SJSA1 (cell line): ENCODE results near the gene DEXI. TPM values are rescaled to one million over a fixed set of nuclear protein-coding genes. Genes with fewer than 3 reads are reported as not detected.

ENCODE experiments used
- DNase-seq, 2 experiments: peaks; one replicate each; pipeline ENCODE4 v3.0.0-alpha.2; 2015 to 2020; ENCODE audit warnings: low spot score in 2 of 2, low read depth in 1 of 2
- H3K27ac ChIP-seq: fragments of 250-450 bp; sonication (Bioruptor Pico); 2 replicates; pipeline ENCODE4 v1.5.1; 2020; ENCODE audit warnings: mild to moderate bottlenecking, moderate library complexity
- H3K27me3 ChIP-seq: fragments of 250-450 bp; sonication (Bioruptor Pico); replicated peaks from 2 replicates; pipeline ENCODE4 v1.5.1; 2020; ENCODE audit warnings: mild to moderate bottlenecking, moderate library complexity
- H3K36me3 ChIP-seq: fragments of 250-450 bp; sonication (Bioruptor Pico); 2 replicates; pipeline ENCODE4 v1.5.1; 2020; ENCODE audit warnings: mild to moderate bottlenecking
- H3K4me1 ChIP-seq: fragments of 250-450 bp; sonication (Bioruptor Pico); replicated peaks from 2 replicates; pipeline ENCODE4 v1.6.1; 2021; ENCODE audit warnings: mild to moderate bottlenecking
- H3K4me3 ChIP-seq: fragments of 250-450 bp; sonication (Bioruptor Pico); 2 replicates; pipeline ENCODE4 v1.5.1; 2020; ENCODE audit warnings: mild to moderate bottlenecking
- H3K9me3 ChIP-seq: fragments of 250-450 bp; sonication (Bioruptor Pico); replicated peaks from 2 replicates; pipeline ENCODE4 v1.5.1; 2020; ENCODE audit warnings: mild to moderate bottlenecking
- total RNA-seq: library from RNA; depleted of rRNA; stranded (reverse); fragments of >200 nt; shearing (Covaris generic); gene quantifications from 2 replicates; pipeline ENCODE4 v1.2.3, GENCODE V29; 2014

The DEXI gene
- total RNA-seq, 1 experiment from 2014 or later = 43.5 TPM

DNA sequence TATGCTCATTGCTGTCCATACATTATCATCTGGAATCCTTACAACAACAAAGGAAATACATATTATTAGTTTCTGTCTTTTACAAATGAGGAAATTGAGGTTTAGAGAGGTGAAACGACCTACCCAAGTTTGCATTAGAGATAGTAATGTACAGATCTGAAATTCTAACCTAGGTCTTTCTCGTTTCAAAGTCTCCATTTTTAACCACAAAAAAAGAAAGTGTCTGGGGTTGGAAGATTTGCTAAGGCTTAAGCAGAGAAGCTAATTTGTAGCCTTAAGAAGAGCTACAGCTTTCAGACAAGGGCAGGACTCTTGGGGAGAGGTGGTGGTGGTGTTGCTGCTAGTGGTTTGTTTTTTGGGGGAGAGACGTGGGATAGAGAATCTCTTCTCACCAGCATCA lies 46.1 kb downstream of the DEXI start:
- Histone ChIP-seq H3K9me3 (no peaks in the 10 kb centered on the region), H3K27me3 (peaks cover 3% of the 10 kb centered on the region), H3K27ac (no peak overlapping the region), H3K36me3 (no peaks in the 10 kb centered on the region), H3K4me1 (no peaks in the 10 kb centered on the region), H3K4me3 (no peak overlapping the region)
- no peak for DNase-seq

DNA sequence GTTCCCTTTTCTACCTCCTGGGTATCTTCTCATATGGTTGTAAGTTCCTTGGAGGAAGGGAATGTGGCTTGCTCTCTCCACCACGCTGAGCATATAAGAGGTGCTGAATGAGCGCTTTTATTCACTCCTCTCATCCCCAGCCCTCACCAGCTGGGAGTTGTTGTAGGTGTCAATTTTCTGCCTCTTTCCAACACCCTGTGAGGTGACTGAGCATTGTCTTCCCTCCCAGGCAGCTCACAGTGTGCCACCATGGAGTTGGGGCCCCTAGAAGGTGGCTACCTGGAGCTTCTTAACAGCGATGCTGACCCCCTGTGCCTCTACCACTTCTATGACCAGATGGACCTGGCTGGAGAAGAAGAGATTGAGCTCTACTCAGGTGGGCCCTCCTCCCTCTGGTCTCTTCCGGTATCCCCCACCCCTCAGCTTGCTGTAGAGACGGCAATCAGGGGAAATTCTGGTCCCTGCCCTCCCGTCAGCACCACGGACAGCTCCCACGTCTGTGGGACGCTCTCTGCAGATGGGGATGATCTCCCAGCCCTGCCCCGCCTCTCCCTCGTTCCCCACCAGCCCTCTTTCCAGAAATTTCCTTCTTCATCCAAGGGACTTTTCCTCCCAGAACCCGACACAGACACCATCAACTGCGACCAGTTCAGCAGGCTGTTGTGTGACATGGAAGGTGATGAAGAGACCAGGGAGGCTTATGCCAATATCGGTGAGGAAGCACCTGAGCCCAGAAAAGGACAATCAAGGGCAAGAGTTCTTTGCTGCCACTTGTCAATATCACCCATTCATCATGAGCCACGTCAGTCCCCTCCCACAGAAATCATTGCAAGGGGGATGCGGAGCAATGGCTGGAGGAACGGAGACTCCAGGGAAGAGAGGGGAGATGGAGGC lies 47.0 kb downstream of the DEXI start:
- Histone ChIP-seq H3K36me3 (no peaks in the 10 kb centered on the region), H3K4me1 (no peaks in the 10 kb centered on the region), H3K9me3 (no peaks in the 10 kb centered on the region), H3K4me3 (no peak overlapping the region), H3K27ac (no peak overlapping the region), H3K27me3 (peaks cover 3% of the 10 kb centered on the region; the same call in 1 of the 2 replicates)
- no peak for DNase-seq

DNA sequence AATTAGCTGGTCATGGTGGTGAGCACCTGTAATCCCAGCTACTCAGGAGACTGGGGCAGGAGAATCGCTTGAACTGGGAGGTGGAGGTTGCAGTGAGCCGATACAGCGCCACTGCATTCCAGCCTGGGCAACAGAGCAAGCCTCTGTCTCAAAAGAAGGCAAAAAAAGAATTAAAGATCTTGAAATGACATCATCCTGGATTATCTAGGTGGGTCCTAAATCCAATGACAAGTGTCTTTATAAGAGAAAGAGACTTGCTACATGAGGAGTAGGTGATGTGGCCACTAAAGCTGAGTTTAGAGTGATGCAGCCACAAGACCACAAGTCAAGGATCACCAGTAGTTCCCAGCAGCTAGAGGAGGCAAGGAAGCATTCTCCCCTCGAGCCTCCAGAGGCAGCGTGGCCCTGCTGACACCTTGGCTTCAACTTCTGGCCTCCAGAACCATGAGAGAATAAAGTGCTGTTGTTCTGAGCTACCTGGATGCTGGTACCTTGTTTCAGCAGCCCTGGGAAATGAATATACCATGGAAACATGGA lies 49.4 kb downstream of the DEXI start:
- Histone ChIP-seq H3K36me3 (no peaks in the 10 kb centered on the region), H3K4me3 (no peak overlapping the region), H3K27me3 (peaks cover 8% of the 10 kb centered on the region; the same call in 1 of the 2 replicates), H3K9me3 (no peaks in the 10 kb centered on the region), H3K4me1 (no peaks in the 10 kb centered on the region), H3K27ac (no peak overlapping the region)
- DNase-seq = no peak

DNA sequence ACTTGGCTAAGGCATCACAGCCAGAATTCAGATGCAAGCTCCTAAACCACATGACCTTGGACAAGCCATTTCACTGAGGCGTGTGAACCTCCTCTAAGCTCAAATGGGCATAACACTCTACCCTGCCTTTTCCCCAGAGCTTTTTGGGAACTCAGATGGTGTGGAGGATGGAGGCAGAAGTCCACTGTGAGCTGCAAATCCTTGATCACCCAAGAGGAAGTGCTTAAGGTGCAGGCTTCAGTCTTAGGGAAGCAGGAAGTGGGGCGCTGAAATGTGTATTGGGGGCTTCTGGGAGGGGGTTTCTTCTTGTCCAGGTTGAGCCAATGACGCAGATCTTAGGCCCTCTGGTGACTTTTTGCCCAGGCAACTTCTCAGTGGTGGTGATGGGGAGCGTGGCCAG lies 52.4 kb downstream of the DEXI start:
- H3K27me3 ChIP-seq = peaks cover 8% of the 10 kb centered on the region; the same call in 1 of the 2 replicates
- DNase-seq = no peak
- H3K9me3 ChIP-seq = no peaks in the 10 kb centered on the region
- no peaks in the 10 kb centered on the region for H3K36me3 ChIP-seq
- no peaks in the 10 kb centered on the region for H3K4me1 ChIP-seq
- H3K4me3 ChIP-seq = no peak overlapping the region
- no peak overlapping the region for H3K27ac ChIP-seq

DNA sequence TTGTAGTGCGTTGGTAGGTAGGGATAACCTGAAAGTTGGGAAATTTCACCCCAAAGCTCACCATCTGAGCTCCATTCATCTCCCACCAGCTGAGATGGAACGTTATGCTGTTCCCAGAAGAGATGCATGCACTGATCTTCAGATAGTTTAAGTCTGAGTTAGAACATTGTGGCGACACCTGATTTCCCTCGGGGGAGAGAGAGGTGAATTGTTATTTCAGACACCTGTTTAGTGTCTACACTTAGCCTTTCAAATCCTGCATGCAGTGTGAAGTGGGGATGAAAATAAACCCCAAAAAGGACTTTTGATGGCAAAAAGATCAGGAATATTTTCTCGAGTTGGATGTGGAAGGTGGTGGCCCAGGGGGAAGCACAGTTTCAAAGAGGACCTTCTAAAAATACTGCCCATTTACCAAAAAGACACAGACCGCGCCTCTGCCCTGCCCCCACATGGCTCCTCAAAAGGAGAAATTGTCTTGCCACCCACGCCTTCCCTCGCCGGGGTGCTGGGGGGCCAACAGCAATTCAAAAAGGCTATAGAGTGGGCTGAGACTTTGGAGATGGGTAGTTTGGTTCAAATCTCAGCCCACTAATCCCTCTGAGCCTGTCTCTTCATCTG lies 53.8 kb downstream of the DEXI start:
- Histone ChIP-seq H3K27me3 (peaks cover 5% of the 10 kb centered on the region; the same call in 1 of the 2 replicates), H3K4me1 (no peaks in the 10 kb centered on the region), H3K36me3 (no peaks in the 10 kb centered on the region), H3K4me3 (no peak overlapping the region), H3K27ac (no peak overlapping the region), H3K9me3 (no peaks in the 10 kb centered on the region)
- no peak for DNase-seq

DNA sequence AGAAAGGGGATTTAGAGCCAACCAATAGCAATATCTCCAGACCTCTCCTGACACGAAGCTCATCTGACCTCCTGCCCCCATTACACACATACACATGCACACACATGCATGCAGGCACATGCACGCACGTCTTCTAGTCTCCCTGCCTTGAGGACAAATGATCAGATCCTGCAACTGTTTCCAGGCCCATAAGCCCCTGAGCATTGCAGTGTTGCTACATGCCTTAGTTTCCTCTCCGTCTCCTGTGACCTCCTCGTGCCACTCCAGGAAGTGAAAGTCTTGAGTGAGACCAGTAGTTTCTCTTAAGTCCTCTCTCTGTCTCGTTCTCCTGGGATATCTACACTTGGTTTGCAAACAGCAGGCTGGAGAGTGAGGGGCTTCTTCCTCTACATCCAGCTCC lies 57.0 kb downstream of the DEXI start:
- Histone ChIP-seq H3K9me3 (no peaks in the 10 kb centered on the region), H3K27ac (no peak overlapping the region), H3K36me3 (no peaks in the 10 kb centered on the region), H3K4me3 (no peak overlapping the region), H3K4me1 (no peaks in the 10 kb centered on the region), H3K27me3 (peaks cover 16% of the 10 kb centered on the region)
- DNase-seq = no peak

DNA sequence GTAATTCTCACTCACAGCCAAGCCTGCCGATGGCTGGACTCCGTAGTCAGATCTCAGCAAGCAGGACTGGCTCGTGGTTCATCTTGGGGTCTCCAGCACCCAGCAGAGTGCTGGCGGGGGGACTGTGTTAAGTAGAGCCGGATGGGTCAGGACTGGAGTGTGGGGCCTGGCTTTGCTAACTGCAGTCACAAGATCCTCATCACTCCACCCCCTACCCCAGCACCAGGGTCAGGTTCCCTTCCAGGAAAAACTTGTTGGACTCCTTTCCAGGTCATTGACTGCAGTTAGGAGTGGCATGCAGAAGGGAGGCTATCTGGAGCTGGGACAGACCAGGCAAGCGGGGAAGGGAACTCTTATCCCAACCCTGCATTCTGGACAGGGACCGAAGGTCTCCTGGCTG lies 59.3 kb downstream of the DEXI start:
- H3K36me3 ChIP-seq = no peaks in the 10 kb centered on the region
- H3K27me3 ChIP-seq = peaks cover 34% of the 10 kb centered on the region
- DNase-seq = no peak
- no peaks in the 10 kb centered on the region for H3K4me1 ChIP-seq
- no peaks in the 10 kb centered on the region for H3K9me3 ChIP-seq
- no peak overlapping the region for H3K4me3 ChIP-seq
- H3K27ac ChIP-seq = no peak overlapping the region

DNA sequence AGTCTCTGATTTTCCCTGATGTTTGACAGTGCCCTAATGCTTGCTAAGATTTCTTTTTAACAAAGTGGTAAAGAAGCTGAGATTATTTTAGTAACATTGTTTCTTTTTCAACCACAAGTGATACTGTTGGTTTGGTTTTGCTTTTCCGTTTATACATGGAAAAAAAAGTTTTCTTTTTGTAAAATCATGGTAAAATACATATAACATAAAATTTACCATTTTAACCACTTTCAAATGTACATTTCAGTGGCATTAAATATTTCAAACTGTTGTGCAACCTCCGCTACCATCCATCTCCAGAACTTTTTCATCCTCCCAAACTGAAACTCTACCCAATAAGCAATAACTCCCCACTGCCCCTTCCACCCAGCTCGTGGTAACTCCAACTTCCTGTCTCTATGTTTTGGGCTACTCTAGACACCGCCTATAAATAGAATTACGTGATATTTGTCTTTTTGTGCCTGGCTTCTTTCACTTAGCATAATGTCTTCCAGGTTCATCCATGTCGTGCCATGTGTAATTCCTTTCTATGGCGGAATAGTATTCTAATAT lies 60.7 kb downstream of the DEXI start:
- Histone ChIP-seq H3K27ac (no peak overlapping the region), H3K27me3 (peaks cover 47% of the 10 kb centered on the region), H3K9me3 (no peaks in the 10 kb centered on the region), H3K36me3 (no peaks in the 10 kb centered on the region), H3K4me3 (no peak overlapping the region), H3K4me1 (no peaks in the 10 kb centered on the region)
- no peak for DNase-seq

DNA sequence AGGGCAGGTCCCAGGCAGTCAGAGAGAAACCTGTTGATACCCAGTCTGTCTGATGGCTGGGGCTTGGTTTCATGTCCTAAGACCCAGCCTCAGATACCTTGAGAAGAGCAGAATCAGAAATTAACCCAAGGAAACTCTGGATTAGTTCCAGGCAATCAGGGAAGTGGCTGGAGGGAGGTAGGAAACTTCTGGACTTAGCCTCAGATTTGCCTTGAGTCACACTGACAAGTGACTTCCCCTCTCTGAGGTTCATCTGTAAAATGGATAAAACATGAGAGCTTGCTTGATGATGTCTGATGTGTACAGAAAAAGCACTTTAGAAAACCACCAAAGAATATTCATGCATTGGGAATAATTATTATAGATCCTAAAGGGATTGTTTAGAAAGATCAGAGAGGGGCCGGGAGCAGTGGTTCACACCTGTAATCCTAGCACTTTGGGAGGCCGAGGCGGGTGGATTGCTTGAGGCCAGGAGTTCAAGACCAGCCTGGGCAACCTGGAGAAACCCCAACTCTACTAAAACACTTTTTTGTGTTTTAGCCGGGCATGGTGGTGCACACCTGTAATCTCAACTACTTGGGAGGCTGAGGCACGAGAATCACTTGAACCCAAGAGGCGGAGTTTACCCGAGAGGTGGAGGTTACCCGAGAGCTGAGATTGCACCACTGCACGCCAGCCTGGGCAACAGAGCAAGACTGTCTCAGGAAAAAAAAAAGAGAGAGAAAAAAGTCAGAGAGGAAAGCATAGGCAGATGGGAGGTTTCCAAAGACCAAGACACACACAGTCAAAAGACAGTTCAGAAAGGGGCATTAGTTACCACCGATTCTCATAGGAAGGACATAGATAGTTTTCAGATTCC lies 61.4 kb downstream of the DEXI start:
- Histone ChIP-seq H3K36me3 (no peaks in the 10 kb centered on the region), H3K9me3 (no peaks in the 10 kb centered on the region), H3K27ac (no peak overlapping the region), H3K27me3 (peaks cover 48% of the 10 kb centered on the region), H3K4me3 (no peak overlapping the region), H3K4me1 (no peaks in the 10 kb centered on the region)
- no peak for DNase-seq

DNA sequence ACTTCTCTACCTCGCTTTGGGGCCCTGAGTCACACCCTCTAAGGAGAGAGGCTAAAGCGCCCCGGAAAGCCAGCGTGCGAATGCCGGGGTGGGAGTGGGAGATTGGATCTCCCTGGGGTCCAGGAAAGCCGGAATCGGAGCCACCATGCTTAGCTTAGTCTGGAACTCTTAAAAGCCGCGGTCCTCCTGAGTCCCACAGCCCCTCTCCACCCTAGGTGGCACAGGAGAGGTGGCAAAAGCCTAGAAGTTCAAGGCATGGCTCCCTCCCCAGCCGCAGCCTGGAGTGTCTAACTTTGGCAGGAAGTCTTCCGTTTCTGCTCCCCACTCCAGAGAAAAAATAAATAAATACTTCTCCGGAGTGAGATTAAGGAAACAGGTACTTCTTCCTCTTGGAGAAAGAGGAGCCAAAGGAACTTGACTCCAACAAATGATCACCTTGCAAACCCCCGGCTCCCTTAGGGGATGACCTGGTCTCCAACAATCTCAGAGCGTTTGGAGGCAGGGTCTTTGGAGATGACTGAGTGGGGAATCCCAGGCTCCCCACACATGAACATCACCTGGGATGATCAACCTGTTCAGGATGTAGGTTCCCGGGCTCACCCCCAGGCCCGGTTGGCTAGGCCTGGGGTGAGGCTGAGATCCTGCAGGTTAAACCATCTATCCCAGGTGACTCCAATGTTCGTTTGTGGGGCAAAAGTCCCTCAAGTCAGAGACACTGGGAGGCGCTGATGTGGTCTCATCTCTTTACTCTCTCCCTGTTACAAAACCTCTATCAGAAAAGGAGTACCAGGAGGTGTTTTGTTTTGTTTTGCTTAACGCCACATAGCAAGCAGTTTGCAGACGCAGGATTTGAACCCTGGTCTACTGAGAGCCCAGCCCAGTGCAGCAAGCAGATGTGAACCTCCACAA lies 62.3 kb downstream of the DEXI start:
- H3K4me3 ChIP-seq = no peak overlapping the region
- H3K9me3 ChIP-seq = no peaks in the 10 kb centered on the region
- H3K27ac ChIP-seq = no peak overlapping the region
- no peaks in the 10 kb centered on the region for H3K4me1 ChIP-seq
- DNase-seq = no peak
- peaks cover 53% of the 10 kb centered on the region for H3K27me3 ChIP-seq
- H3K36me3 ChIP-seq = no peaks in the 10 kb centered on the region
